GM18507 (cell line): ENCODE data around the gene RIMS3.

Experiments
- DNase-seq: peaks from one replicate; pipeline ENCODE4 v3.0.0; 2011; ENCODE audit warnings: low read depth; ENCODE audit not compliant: insufficient read length; ENCODE audit errors: extremely low spot score
- FAIRE-seq: peaks from 2 replicates; lab custom pipeline; 2011; peaks lifted over from hg19 to GRCh38; lab: Jason Lieb, UNC

The RIMS3 gene

DNA sequence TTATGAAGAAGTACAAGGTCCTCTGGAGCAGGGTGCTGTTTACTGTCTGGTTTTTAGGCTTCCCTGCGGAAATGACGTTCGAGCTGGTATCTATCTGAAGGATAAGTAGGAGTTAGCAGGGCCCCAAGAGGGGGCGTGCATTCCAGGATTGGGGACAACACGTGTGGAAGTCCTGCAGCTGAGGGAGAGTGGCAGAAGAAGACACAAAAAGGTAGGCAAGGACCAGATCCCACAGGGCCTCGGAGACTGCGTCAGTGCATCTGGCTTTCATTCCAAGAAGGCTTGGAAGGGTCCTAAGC, 5.9 kb downstream of the RIMS3 start:
- DNase-seq = no peak
- no peak for FAIRE-seq

- no peak for FAIRE-seq
- no peak for DNase-seq
Observed at GRCh38 chr1:40658751-40659648, 6.5 kb downstream of the RIMS3 start.

- DNase-seq = no peak
- FAIRE-seq = no peak
Observed at GRCh38 chr1:40657046-40657445, 8.4 kb downstream of the RIMS3 start.

DNA sequence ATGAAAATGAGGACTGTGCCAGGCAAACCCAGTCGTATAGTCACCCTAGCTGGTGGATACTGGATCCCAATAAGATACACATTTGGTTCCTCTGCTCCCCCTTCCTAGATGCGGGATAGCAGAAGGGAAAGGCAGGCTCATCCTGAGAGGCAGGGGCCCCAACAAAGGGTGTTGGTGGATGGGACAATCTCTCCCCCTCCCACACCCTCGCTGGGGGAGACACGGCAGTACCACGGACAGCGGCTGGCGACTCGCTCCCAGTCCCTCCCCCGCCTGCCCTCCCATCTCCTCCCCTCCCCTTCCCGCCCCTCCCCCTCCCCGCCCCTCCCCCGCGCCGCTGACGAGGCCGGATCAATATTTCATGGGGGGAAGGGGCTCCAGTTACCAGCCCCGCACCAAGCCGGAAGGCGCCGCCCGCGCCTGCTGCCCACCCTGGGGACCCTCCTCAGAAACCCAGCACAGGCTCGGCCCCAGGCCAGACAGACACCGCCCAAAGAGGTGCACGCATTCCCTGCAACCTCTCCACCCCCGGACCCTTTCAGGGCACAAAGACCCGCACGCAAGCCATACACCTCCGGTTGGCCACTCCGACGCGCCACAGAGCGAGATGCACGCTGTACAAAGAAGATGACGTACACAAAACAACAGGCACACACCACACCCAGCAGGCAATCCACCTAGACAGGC, 11.5 kb downstream of the RIMS3 start:
- FAIRE-seq (no peak), DNase-seq (no peak)

DNA sequence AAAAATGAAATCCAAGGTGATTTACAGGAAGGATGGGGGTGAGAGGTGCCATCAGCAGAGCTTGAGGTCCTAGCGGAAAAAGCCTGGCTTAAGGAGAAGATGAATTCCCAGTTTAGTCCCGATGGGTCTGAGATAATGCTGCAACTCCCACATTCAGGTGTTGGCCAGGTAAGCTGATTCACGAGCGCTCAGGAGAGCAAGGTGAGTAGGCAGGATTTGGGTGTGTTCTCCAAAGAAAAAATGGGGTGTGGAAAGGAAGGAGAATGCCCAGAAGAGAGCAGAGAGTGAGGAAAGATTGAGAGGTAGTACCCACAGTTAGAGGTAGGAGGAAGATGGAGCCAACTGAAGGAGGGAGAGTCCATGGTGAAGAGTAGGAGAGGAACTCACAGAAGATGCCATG, 12.5 kb downstream of the RIMS3 start:
- FAIRE-seq = no peak
- DNase-seq = no peak

- DNase-seq (no peak), FAIRE-seq (no peak)
Observed at GRCh38 chr1:40652468-40652867, 13.0 kb downstream of the RIMS3 start.

DNA sequence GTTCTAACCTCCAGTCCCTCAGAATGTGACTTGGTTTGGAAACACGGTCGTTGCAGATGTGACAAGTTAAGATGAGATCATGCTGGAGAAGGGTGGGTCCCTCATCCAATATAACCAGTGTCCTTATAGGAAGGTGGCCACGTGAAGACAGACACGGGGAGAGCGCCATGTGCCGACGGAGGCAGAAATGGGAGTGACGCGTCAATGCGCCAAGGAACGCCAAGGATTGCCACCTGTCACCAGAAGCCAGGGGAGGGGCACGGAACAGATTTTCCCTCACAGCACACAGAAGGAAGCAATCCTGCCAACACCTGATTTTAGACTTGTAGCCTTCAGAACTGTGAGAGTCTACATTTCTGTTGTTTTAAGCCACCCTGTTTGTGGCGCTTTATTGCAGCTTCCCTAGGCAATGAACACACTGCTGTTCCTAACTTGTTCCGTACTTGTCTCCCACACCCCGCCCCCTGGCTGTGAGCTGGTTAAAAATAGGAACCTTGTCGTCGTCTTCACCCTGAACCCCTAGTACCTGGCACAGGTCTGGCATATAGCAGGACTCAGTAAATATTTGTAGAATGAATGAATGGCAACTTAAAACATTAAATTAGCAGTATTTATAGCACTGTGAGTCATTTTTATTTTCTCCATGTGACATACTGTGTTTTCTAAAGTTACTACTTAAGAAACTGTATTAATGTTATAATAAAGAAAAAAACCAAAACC, 14.2 kb downstream of the RIMS3 start:
- DNase-seq = no peak

DNA sequence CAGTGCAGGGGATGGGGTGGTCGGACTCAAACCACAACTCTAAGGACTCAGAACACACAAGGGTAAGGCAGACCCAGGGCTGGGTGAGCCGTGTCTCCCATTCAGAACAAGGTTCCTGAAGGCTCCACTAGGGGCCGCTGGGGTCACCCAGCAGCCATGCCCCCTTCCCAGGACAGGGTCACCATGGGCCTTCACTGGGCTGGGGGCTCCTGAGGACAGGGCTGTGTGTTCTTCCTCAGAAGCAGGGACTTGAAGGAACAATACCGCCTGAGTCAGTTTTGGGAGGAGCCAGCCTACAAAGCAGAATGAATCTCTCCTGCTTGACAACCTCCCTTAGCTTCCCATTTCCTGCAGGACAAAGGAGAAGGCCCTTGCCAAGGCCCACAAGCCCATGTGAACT, 15.4 kb downstream of the RIMS3 start:
- no peak for FAIRE-seq
- DNase-seq = no peak

More for the DNA sequence above, 14.2 kb downstream of the RIMS3 start:
- FAIRE-seq = no peak

- FAIRE-seq (no peak), DNase-seq (no peak)
Observed at GRCh38 chr1:40649592-40649930, 15.9 kb downstream of the RIMS3 start.

DNA sequence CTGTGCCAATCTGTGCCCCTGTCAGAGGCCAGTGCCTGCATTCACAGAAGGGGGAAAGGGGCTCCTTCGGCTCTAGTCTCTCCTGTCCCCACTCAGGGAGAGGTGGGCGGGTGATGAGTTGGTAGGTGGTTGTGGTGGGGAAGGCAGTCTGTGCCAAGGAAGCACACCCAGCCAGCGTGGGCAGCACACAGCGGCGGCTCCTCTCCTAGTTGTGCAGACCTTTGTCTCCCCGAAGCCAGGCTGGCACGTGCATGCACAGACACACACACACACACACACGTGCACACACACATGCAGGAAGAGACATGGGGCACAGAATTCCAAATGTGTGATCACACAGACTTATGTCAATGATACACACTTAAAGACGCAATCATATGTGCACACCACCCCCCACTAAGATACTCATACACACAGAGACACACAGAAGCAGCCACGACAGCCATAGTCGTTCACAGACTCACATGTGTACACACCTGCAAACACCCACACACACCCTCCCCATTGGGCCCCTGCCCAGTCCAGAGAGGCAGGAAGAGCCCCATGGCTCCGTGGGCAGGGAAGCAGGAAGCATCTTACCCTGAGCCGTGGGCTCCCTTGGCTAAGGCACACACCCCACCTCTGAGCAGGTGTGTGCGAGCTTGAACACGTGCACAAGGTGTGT, 16.4 kb downstream of the RIMS3 start:
- DNase-seq (no peak), FAIRE-seq (no peak)

GRCh38 chr1:40648200-40648599, 17.3 kb downstream of the RIMS3 start:
- DNase-seq (no peak), FAIRE-seq (no peak)

GRCh38 chr1:40646315-40646714, 19.2 kb downstream of the RIMS3 start:
- FAIRE-seq (no peak), DNase-seq (no peak)

DNA sequence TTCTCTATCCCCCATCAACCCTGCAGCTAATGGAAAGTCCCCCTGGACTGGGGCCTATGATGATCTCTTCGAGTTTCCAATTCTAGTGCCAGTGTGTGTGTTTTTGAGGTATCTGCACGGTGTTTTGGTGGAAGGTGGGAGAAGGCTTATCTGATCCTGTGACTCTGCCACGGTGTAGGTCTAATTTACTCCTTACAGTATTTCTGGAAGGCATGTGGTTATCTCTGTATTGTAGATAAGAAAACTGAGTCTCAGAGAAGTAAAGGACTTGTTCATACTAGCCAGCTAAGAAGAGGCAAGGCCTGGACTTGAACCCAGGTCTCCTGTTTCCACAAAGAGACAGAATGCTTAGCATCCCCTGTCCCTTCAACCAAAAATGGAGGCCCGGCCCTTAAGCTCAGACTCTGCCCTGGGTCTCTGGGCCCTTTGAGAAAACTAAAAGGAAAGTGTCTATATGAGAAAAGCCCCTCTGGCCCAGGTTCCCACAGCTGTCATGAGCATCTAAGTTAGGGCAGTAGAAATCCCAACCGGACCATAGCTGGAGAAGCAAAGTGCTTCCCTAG, 20.3 kb downstream of the RIMS3 start:
- DNase-seq (no peak), FAIRE-seq (no peak)

- FAIRE-seq (no peak), DNase-seq (no peak)
Observed at GRCh38 chr1:40641601-40642242, 23.8 kb downstream of the RIMS3 start.

- DNase-seq = no peak
- no peak for FAIRE-seq
Observed at GRCh38 chr1:40640314-40641076, 25.0 kb downstream of the RIMS3 start.

DNA sequence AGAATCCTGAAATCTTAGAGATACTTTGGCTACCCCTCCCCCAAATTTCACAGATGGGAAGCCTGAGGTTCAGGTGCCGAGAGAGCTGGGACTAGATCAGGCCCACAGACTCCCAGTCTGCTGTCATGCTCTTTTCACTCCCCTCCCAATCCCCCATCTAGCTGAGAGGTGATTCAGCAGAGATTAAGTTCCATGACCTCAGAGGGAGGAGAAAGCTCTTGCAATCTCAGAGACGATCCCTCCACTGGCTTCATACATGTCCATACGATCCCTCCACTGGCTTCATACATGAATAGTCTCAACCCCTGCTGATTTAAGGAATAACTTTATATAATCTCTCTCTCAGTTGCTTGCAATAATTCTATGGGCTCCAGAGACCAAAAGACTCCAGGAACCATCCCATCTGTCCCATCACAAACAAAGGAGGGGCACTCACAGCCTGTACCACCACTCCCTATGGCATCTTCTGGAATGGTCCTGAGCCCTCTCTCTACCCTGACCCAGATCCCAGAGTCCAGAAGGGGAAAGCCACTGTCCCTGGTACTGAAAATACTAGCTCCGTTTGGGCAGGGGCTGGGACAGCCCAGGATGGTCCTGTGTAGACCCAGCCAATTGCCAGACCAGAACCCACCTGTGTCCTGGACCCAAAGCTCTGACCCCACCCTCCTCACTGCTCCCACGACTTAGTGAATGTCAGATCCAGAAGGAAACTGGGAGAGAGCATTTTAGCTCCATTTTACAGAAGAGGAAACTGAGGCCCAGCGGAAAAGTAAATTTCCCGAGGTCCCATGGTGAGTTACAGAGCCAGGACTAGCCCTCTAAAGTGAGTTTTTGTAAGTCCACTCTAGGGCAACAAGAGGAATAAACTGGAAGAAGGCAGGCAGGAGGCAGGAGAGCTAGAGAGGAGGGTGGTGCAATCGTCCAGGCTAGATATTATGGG, 27.1 kb downstream of the RIMS3 start:
- no peak for DNase-seq
- no peak for FAIRE-seq

DNA sequence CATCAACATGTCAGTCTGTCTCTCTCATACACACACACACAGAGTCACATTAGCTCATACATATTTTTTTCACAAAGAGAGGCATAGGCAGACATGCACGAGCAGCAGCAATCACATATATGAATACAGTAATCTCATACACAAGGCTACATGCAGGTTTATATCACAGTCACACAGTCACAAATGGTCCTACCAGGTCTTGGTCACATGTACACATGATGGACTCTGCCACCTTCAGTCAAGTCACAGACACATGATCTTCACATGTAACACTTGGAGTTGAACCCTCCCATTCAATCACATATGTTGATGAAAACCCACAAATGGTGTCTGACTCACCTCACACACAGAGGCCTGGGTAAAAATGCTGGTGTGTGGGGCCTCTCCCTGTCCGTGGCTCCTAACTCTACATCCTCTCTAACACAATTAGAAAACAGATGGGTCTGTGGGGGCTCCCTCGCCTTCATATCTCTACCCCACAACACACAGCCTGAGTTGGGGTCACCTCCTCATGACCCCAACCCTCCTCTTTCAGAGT, 27.9 kb downstream of the RIMS3 start:
- FAIRE-seq (no peak), DNase-seq (no peak)
